ENCODE results near the gene GNB4. TPM values are rescaled to one million over a fixed set of nuclear protein-coding genes. Genes with fewer than 3 reads are reported as not detected.

GNB4 gene
- total and polyA plus RNA-seq, 2 donors (not counting 1 experiment from before 2014, with no cell fraction given): 7.6 to 24.6 TPM

DNA sequence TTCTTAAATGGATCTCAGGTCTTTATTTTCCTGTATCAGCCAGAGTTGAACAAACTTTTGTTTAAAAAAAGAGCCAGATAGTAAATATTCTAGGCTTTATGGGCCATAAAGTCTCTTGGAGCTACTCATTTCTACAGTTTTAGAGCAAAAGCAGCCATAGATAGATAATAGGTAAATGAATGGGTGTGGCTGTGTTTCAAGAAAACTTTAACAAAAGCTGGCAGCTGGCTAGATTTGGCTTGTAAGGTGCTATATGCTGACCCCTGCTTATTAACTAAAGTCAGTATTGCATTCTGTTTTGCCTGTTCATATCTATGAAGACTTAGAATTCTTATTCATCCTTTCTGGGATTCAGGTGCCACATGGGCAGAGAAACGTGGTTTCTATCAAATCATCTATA lies 74.8 kb downstream of the GNB4 start:
- ChIA-PET POLR2A (no interaction called here), CTCF (no interaction called here)
- H3K9me3 Mint-ChIP-seq (ENCODE audit: insufficient read depth): no peaks in the 10 kb centered on the region
- Histone ChIP-seq H3K4me1 (ENCODE audit: control insufficient read depth in 2 of 2, insufficient read depth in 2 of 2, low read length in 2 of 2) (no peaks in the 10 kb centered on the region), H4K20me1 (ENCODE audit: control insufficient read depth, insufficient read depth, low read length, poor library complexity, severe bottlenecking) (no peaks in the 10 kb centered on the region), H3K36me3 (replicated peaks in 1 of 2; ENCODE audit: control extremely low read depth in 1 of 2, control insufficient read depth in 1 of 2, extremely low read depth in 1 of 2, insufficient read depth in 2 of 2, low read length in 1 of 2) (peaks cover 10 to 54% of the 10 kb centered on the region in 2 experiments), H3K79me2 (ENCODE audit: control insufficient read depth, insufficient read depth, low read length) (no peaks in the 10 kb centered on the region), H2AFZ (ENCODE audit: insufficient read depth, low read depth, low read length, poor library complexity, severe bottlenecking) (no peak overlapping the region), H3K27ac (ENCODE audit: low read length in 2 of 2) (no peak overlapping the region), H3K4me3 (ENCODE audit: control extremely low read depth in 1 of 5, extremely low read depth in 1 of 5, insufficient read depth in 1 of 5, low read depth in 2 of 5, low read length in 4 of 5) (no peak overlapping the region), H3K9me3 (ENCODE audit: control extremely low read depth in 1 of 3, control insufficient read depth in 2 of 3, insufficient read depth in 1 of 3, low read length in 2 of 3) (no peaks in the 10 kb centered on the region), H3K9ac (ENCODE audit: low read length) (no peak overlapping the region), H3K4me2 (replicated peaks; ENCODE audit: low read depth, low read length, poor library complexity, severe bottlenecking) (no peak overlapping the region), H3K27me3 (replicated peaks in 1 of 4; ENCODE audit: control extremely low read depth in 1 of 4, control insufficient read depth in 3 of 4, insufficient read depth in 4 of 4, low read length in 3 of 4) (no peaks in the 10 kb centered on the region)
- no peak overlapping the region for H3K27ac Mint-ChIP-seq
- no CpG with 5 or more reads among the region's 1 CpG for WGBS (ENCODE audit: insufficient coverage)
- intact Hi-C loops (cut with micrococcal nuclease): no loop called here
- no peaks in the 10 kb centered on the region for H3K4me1 Mint-ChIP-seq
- TF ChIP-seq, protein P1, sequence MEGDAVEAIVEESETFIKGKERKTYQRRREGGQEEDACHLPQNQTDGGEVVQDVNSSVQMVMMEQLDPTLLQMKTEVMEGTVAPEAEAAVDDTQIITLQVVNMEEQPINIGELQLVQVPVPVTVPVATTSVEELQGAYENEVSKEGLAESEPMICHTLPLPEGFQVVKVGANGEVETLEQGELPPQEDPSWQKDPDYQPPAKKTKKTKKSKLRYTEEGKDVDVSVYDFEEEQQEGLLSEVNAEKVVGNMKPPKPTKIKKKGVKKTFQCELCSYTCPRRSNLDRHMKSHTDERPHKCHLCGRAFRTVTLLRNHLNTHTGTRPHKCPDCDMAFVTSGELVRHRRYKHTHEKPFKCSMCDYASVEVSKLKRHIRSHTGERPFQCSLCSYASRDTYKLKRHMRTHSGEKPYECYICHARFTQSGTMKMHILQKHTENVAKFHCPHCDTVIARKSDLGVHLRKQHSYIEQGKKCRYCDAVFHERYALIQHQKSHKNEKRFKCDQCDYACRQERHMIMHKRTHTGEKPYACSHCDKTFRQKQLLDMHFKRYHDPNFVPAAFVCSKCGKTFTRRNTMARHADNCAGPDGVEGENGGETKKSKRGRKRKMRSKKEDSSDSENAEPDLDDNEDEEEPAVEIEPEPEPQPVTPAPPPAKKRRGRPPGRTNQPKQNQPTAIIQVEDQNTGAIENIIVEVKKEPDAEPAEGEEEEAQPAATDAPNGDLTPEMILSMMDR (IDR thresholded peaks at IDR 0.05): no peak
- ATAC-seq (ENCODE audit: low read depth) (no peak), DNase-seq (no peak)
- no peaks in the 10 kb centered on the region for H3K27me3 Mint-ChIP-seq
- H3K4me3 Mint-ChIP-seq: no peak overlapping the region

DNA sequence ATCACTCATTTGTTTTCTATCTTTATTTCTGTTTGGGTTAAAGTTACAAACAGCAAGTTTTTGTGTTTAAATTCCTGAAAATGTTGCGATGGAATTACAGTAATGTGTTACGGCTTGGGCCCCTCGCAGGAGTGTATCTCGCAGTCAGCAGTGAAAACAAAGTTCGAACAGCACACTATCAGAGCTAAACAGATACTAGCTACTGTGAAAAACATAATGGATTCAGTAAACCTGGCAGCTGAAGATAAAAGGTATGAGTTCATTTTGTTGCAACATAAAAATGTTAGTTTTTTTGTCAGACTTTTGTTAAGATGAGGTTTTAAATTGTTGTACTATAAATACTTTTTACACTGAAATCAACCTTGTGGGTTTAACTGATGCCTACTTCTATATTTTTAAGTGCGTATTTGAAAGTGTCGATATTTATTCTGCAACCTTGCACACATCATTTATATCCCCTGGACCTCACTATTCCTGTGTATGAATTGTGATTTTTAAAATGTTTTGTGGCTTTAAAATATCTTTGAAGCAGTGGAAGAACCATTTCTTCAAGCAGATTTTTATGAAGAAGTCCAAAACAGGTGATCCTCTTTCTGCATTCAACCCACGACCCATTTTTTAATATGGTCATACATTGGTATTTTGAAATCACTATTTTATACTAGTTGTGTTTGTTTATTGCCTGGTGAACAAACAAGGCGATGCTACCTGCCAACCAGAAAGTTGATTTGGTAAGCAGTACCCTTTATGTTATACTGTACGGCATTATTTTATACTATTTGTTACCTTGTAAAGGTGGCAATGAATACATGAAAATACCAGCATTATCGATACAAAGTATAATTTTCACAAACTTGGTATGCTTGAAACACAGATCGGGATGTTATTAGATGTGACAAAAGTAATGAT lies 75.9 kb downstream of the GNB4 start:
- intact Hi-C loops (cut with micrococcal nuclease): no loop called here

More for the DNA sequence above, 75.9 kb downstream of the GNB4 start:
- Mint-ChIP-seq H3K27ac (no peak overlapping the region), H3K4me1 (no peaks in the 10 kb centered on the region), H3K4me3 (no peak overlapping the region), H3K9me3 (ENCODE audit: insufficient read depth) (no peaks in the 10 kb centered on the region), H3K27me3 (no peaks in the 10 kb centered on the region)
- Histone ChIP-seq H3K4me3 (ENCODE audit: control extremely low read depth in 1 of 5, extremely low read depth in 1 of 5, insufficient read depth in 1 of 5, low read depth in 2 of 5, low read length in 4 of 5) (no peak overlapping the region), H3K9ac (ENCODE audit: low read length) (no peak overlapping the region), H3K27me3 (replicated peaks in 1 of 4; ENCODE audit: control extremely low read depth in 1 of 4, control insufficient read depth in 3 of 4, insufficient read depth in 4 of 4, low read length in 3 of 4) (no peaks in the 10 kb centered on the region), H3K9me3 (ENCODE audit: control extremely low read depth in 1 of 3, control insufficient read depth in 2 of 3, insufficient read depth in 1 of 3, low read length in 2 of 3) (no peaks in the 10 kb centered on the region), H2AFZ (ENCODE audit: insufficient read depth, low read depth, low read length, poor library complexity, severe bottlenecking) (no peak overlapping the region), H3K27ac (ENCODE audit: low read length in 2 of 2) (no peak overlapping the region), H4K20me1 (ENCODE audit: control insufficient read depth, insufficient read depth, low read length, poor library complexity, severe bottlenecking) (no peaks in the 10 kb centered on the region), H3K36me3 (replicated peaks in 1 of 2; ENCODE audit: control extremely low read depth in 1 of 2, control insufficient read depth in 1 of 2, extremely low read depth in 1 of 2, insufficient read depth in 2 of 2, low read length in 1 of 2) (peaks cover 9 to 52% of the 10 kb centered on the region in 2 experiments), H3K4me2 (replicated peaks; ENCODE audit: low read depth, low read length, poor library complexity, severe bottlenecking) (no peak overlapping the region), H3K4me1 (ENCODE audit: control insufficient read depth in 2 of 2, insufficient read depth in 2 of 2, low read length in 2 of 2) (no peaks in the 10 kb centered on the region), H3K79me2 (ENCODE audit: control insufficient read depth, insufficient read depth, low read length) (no peaks in the 10 kb centered on the region)
- ATAC-seq (ENCODE audit: low read depth) (no peak), DNase-seq (no peak)
- 91% methylated on average over 5 of the region's 12 CpGs for WGBS (ENCODE audit: insufficient coverage)
- ChIA-PET CTCF (no interaction called here), POLR2A (no interaction called here)
- TF ChIP-seq, protein P1 (IDR thresholded peaks at IDR 0.05): no peak
- no peak for TF ChIP-seq EZH2 (IDR thresholded peaks at IDR 0.05; ENCODE audit: borderline replicate concordance, insufficient read depth, low read depth, low read length, poor library complexity, severe bottlenecking)

All from B cell (primary cell).